ENCODE measurements around the gene VWF. TPM values are rescaled to one million over a fixed set of nuclear protein-coding genes. Genes with fewer than 3 reads are reported as not detected.
"Not testable (repeated sequence)": the region's sequence is repeated elsewhere in the genome, so short reads cannot be mapped to it uniquely, and the experiment has no call there.

Gene VWF
- total RNA-seq, 6 experiments from 2014 or later: 5.7 to 16.6 (median 9.6) TPM

- Histone ChIP-seq H3K27me3 (no peaks in the 10 kb centered on the region), H3K4me3 (no peak overlapping the region), H3K9me3 (no peaks in the 10 kb centered on the region), H3K27ac (no peak overlapping the region), H3K36me3 (no peaks in the 10 kb centered on the region), H3K4me1 (peaks cover 0 to 8% (median 3%) of the 10 kb centered on the region in 4 donors)
- ATAC-seq (peak; percentile 36 to 53 (median 43)), DNase-seq (no peak)
- intact Hi-C loops (cut with DNase I): no loop called here
- 72% methylated on average over 7 of the region's 16 CpGs for WGBS (ENCODE audit: insufficient coverage, low coverage, low lambda C conversion rate, missing lambda C conversion rate)
- TF ChIP-seq CTCF (IDR thresholded peaks at IDR 0.05) (no peak), POLR2A (IDR thresholded peaks at IDR 0.05) (no peak)
Measured at GRCh38 chr12:6161124-6161882, 36.8 kb upstream of the VWF start.

GRCh38 chr12:6160049-6160649 is 35.7 kb upstream of the VWF start:
- H3K27ac ChIP-seq; H3K4me1 ChIP-seq; DNase-seq; H3K4me3 ChIP-seq; H3K9me3 ChIP-seq; intact Hi-C loops (cut with DNase I); H3K36me3 ChIP-seq; H3K27me3 ChIP-seq; ATAC-seq: not testable (repeated sequence)
- 89% methylated on average over 11 of the region's 19 CpGs for WGBS (ENCODE audit: insufficient coverage, low coverage, low lambda C conversion rate, missing lambda C conversion rate)

- intact Hi-C loops (cut with DNase I); H3K27me3 ChIP-seq; H3K27ac ChIP-seq; H3K4me1 ChIP-seq; H3K4me3 ChIP-seq; H3K9me3 ChIP-seq; DNase-seq; H3K36me3 ChIP-seq; ATAC-seq: not testable (repeated sequence)
- WGBS (ENCODE audit: insufficient coverage, low coverage, low lambda C conversion rate, missing lambda C conversion rate): 100% methylated on average over 1 of the region's 50 CpGs
Measured at GRCh38 chr12:6159166-6160011, 34.9 kb upstream of the VWF start.

GRCh38 chr12:6158749-6159148 is 34.3 kb upstream of the VWF start:
- H3K36me3 ChIP-seq: no peaks in the 10 kb centered on the region
- no peak overlapping the region for H3K27ac ChIP-seq
- no peaks in the 10 kb centered on the region for H3K9me3 ChIP-seq
- TF ChIP-seq POLR2A (IDR thresholded peaks at IDR 0.05) (no peak), CTCF (IDR thresholded peaks at IDR 0.05) (no peak)
- no peak overlapping the region for H3K4me3 ChIP-seq
- DNase-seq (no peak), ATAC-seq (peak in 1 of 4 donors; percentile 18)
- intact Hi-C loops (cut with DNase I): no loop called here
- no peaks in the 10 kb centered on the region for H3K27me3 ChIP-seq
- no peaks in the 10 kb centered on the region for H3K4me1 ChIP-seq
- WGBS (ENCODE audit: insufficient coverage, low coverage, low lambda C conversion rate, missing lambda C conversion rate): 85% methylated on average over 10 of the region's 11 CpGs

GRCh38 chr12:6158255-6158654 is 33.8 kb upstream of the VWF start:
- H3K4me3 ChIP-seq: no peak overlapping the region
- no peaks in the 10 kb centered on the region for H3K27me3 ChIP-seq
- H3K27ac ChIP-seq: no peak overlapping the region
- TF ChIP-seq POLR2A (IDR thresholded peaks at IDR 0.05) (no peak), CTCF (IDR thresholded peaks at IDR 0.05) (no peak)
- intact Hi-C loops (cut with DNase I): no loop called here
- no peak for DNase-seq
- peak; percentile 9 to 62 (median 49) for ATAC-seq
- H3K4me1 ChIP-seq: no peaks in the 10 kb centered on the region
- H3K9me3 ChIP-seq: no peaks in the 10 kb centered on the region
- 50% methylated on average over 1 of the region's 4 CpGs for WGBS (ENCODE audit: insufficient coverage, low coverage, low lambda C conversion rate, missing lambda C conversion rate)
- H3K36me3 ChIP-seq: no peaks in the 10 kb centered on the region

Measured in right lobe of liver (tissue), 6 donors.